Activated T-helper 1 cell treated with anti-CD3 and anti-CD28 coated beads, Interleukin-12 subunit alpha, Interleukin-12 subunit beta, Interleukin-2, Interleukin-4 antibody, amounts not matched to agents 30 ng/mL and 10 ng/mL and 1 ng/mL, durations not matched to agents 14 hours and 24 hours and 36 hours (primary cell): ENCODE results near the gene FGFBP3. TPM values are rescaled to one million over a fixed set of nuclear protein-coding genes. Genes with fewer than 3 reads are reported as not detected.
A peak's percentile ranks its signal among the peaks of the same experiment; 100 is the strongest.

Source experiments
- DNase-seq: peaks from one replicate; pipeline ENCODE4 v3.0.0; 2021; ENCODE audit warnings: low spot score
- H3K27ac Mint-ChIP-seq: one replicate; pipeline ENCODE4 v1.8.0; 2021; ENCODE audit warnings: mild to moderate bottlenecking, mixed read lengths
- H3K27me3 Mint-ChIP-seq: one replicate; pipeline ENCODE4 v1.8.0; 2022; ENCODE audit warnings: mild to moderate bottlenecking, moderate library complexity, mixed read lengths; ENCODE audit not compliant: insufficient read depth
- H3K36me3 Mint-ChIP-seq: one replicate; pipeline ENCODE4 v1.8.0; 2021; ENCODE audit warnings: low read depth, mixed read lengths
- H3K4me1 Mint-ChIP-seq: one replicate; pipeline ENCODE4 v1.8.0; 2021; ENCODE audit warnings: low read depth, mixed read lengths
- H3K4me3 Mint-ChIP-seq: one replicate; pipeline ENCODE4 v1.8.0; 2021; ENCODE audit warnings: mild to moderate bottlenecking, moderate library complexity, mixed read lengths
- H3K9me3 Mint-ChIP-seq: one replicate; pipeline ENCODE4 v1.8.0; 2021; ENCODE audit warnings: mixed read lengths
- intact Hi-C: fragments of 100-400 bp; cut with micrococcal nuclease; formaldehyde crosslinking; loops from one replicate; pipeline ENCODE4 v1.15.1; 2024
- total RNA-seq: library from RNA; stranded (reverse); gene quantifications from 2 replicates; pipeline ENCODE4 v1.2.3, GENCODE V29; 2022

Gene FGFBP3
- total RNA-seq, 1 donor from 2014 or later = 2.5 TPM

- Mint-ChIP-seq H3K9me3 (no peaks in the 10 kb centered on the region), H3K4me3 (no peak overlapping the region), H3K36me3 (peaks cover 2% of the 10 kb centered on the region), H3K27ac (no peak overlapping the region), H3K4me1 (peaks cover 1% of the 10 kb centered on the region), H3K27me3 (peaks cover 15% of the 10 kb centered on the region)
- no peak for DNase-seq
- intact Hi-C loops = no loop called here
These were observed 16.2 kb downstream of the FGFBP3 start for GRCh38 chr10:91893051-91893450.

DNA sequence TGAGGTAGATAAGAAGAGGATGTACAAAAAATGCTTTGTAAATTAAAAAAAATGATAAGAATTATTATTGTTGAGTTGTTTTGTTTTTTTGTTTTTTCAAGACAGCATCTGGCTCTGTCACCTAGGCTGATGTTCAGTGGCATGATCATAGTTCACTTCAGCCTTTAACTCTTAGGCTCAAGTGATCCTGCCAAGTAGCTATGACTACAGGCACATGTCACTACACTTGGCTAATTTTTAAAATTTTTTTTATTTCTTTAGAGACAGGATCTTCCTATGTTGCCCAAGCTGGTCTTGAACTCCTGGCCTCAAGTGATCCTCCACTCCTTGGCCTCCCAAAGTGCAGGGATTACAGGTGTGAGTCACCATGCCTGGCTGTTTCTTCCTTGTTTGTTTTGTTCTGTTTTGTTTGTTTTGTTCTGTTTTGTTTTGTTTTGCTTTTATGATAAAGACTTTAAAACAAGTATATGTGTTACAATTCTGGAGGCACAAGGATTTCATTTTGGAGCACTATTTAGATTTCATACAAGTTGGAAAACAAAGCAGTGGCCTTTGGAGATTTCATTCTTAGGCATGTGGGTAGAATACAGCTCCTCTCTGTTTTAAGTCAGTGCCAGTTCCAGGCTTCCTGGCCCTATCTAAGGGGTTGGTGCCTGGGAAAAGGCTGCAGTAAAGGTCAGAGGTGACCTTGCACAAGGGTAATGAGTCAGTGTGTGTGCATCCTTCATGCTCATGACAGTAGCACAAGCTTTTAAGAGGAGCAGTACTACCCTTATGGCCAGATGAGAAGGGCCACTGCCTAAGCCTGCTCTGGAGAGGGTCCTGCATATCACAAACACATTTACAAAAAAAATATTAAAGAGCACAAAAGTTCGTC lies 17.9 kb downstream of the FGFBP3 start:
- H3K36me3 Mint-ChIP-seq = peaks cover 3% of the 10 kb centered on the region
- intact Hi-C loops = no loop called here
- no peak overlapping the region for H3K4me3 Mint-ChIP-seq
- peaks cover 24% of the 10 kb centered on the region for H3K27me3 Mint-ChIP-seq
- no peak overlapping the region for H3K27ac Mint-ChIP-seq
- no peak for DNase-seq
- H3K4me1 Mint-ChIP-seq = peaks cover 9% of the 10 kb centered on the region
- no peaks in the 10 kb centered on the region for H3K9me3 Mint-ChIP-seq

- Mint-ChIP-seq H3K4me3 (peak overlapping the region; percentile 86), H3K9me3 (no peaks in the 10 kb centered on the region), H3K27ac (peak overlapping the region; percentile 22), H3K4me1 (peaks cover 9% of the 10 kb centered on the region), H3K27me3 (peaks cover 46% of the 10 kb centered on the region), H3K36me3 (peaks cover 3% of the 10 kb centered on the region)
- intact Hi-C loops = loop anchor here (2.0 kb wide), 1 partner anchor 21 kb away; the partner anchor contains the start of gene FGFBP3
- DNase-seq = no peak
These were observed 21.8 kb downstream of the FGFBP3 start for GRCh38 chr10:91887272-91888076.

- H3K36me3 Mint-ChIP-seq = peaks cover 3% of the 10 kb centered on the region
- no peak for DNase-seq
- peaks cover 46% of the 10 kb centered on the region for H3K27me3 Mint-ChIP-seq
- H3K9me3 Mint-ChIP-seq = no peaks in the 10 kb centered on the region
- H3K4me3 Mint-ChIP-seq = peak overlapping the region; percentile 51
- peaks cover 9% of the 10 kb centered on the region for H3K4me1 Mint-ChIP-seq
- intact Hi-C loops = loop anchor here (2.0 kb wide), 1 partner anchor 22 kb away; the partner anchor contains the start of gene FGFBP3
- H3K27ac Mint-ChIP-seq = no peak overlapping the region
These were observed 22.4 kb downstream of the FGFBP3 start for GRCh38 chr10:91886954-91887271.

GRCh38 chr10:91885362-91886079 lies 23.8 kb downstream of the FGFBP3 start:
- no peak for DNase-seq
- Mint-ChIP-seq H3K4me1 (peaks cover 9% of the 10 kb centered on the region), H3K27ac (no peak overlapping the region), H3K9me3 (no peaks in the 10 kb centered on the region), H3K27me3 (peaks cover 43% of the 10 kb centered on the region), H3K4me3 (no peak overlapping the region), H3K36me3 (peaks cover 3% of the 10 kb centered on the region)
- intact Hi-C loops = loop anchor here (2.0 kb wide), 1 partner anchor 23 kb away; the partner anchor contains the start of gene FGFBP3

- peaks cover 9% of the 10 kb centered on the region for H3K4me1 Mint-ChIP-seq
- H3K9me3 Mint-ChIP-seq = no peaks in the 10 kb centered on the region
- H3K4me3 Mint-ChIP-seq = no peak overlapping the region
- H3K27ac Mint-ChIP-seq = no peak overlapping the region
- H3K36me3 Mint-ChIP-seq = peaks cover 3% of the 10 kb centered on the region
- no peak for DNase-seq
- intact Hi-C loops = no loop called here
- peaks cover 36% of the 10 kb centered on the region for H3K27me3 Mint-ChIP-seq
These were observed 24.8 kb downstream of the FGFBP3 start for GRCh38 chr10:91884536-91884935.

GRCh38 chr10:91883549-91884444 lies 25.5 kb downstream of the FGFBP3 start:
- peaks cover 37% of the 10 kb centered on the region for H3K27me3 Mint-ChIP-seq
- H3K9me3 Mint-ChIP-seq = no peaks in the 10 kb centered on the region

DNA sequence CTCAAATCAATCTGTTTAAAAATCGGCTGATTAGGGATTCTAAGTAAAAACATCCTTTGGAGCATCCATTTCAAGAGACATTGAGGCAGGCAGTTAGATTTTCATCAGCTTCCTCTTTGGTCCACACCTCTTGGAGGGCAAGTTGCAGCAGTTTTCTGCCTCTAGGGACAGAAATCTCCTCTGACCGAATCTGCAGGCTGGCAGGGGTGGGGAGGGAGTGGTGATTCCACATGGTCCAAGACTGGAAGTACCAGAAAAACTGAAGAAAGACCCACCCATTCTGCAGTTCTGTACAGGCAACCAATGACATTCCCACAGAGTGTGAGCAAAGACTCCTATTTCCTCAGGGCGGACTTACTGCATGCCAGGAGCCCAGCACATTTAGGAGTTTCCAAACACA lies 29.0 kb downstream of the FGFBP3 start:
- H3K27ac Mint-ChIP-seq = no peak overlapping the region

More at GRCh38 chr10:91883549-91884444, 25.5 kb downstream of the FGFBP3 start:
- peaks cover 9% of the 10 kb centered on the region for H3K4me1 Mint-ChIP-seq
- intact Hi-C loops = no loop called here
- peaks cover 2% of the 10 kb centered on the region for H3K36me3 Mint-ChIP-seq
- no peak for DNase-seq
- no peak overlapping the region for H3K4me3 Mint-ChIP-seq
- no peak overlapping the region for H3K27ac Mint-ChIP-seq

GRCh38 chr10:91879515-91880170 lies 29.6 kb downstream of the FGFBP3 start:
- intact Hi-C loops = no loop called here
- Mint-ChIP-seq H3K36me3 (no peaks in the 10 kb centered on the region), H3K4me3 (no peak overlapping the region), H3K27me3 (peaks cover 20% of the 10 kb centered on the region), H3K27ac (no peak overlapping the region), H3K9me3 (no peaks in the 10 kb centered on the region), H3K4me1 (no peaks in the 10 kb centered on the region)
- DNase-seq = no peak

More for the DNA sequence above, 29.0 kb downstream of the FGFBP3 start:
- intact Hi-C loops = no loop called here
- Mint-ChIP-seq H3K4me1 (no peaks in the 10 kb centered on the region), H3K4me3 (no peak overlapping the region), H3K27me3 (peaks cover 20% of the 10 kb centered on the region), H3K9me3 (no peaks in the 10 kb centered on the region), H3K36me3 (no peaks in the 10 kb centered on the region)
- DNase-seq = no peak

DNA sequence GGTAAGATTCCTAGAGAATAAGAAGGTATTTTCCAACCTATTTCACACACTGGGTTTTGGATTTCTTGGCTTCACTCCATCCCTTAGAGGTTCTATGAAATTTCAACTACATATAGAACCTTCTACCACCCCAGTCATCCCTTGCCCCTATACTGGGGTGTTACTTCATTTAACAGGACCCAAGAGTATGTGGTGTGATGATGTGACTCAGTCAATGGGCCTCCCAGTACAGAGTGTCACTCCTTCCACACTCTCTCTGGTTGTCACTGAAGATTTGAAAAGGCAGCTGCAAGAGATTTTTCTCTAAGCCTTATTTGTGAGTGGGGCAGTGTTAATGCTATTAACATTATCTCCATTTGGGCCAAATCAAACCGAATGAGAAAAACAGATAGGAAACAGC lies 33.5 kb downstream of the FGFBP3 start:
- Mint-ChIP-seq H3K36me3 (no peaks in the 10 kb centered on the region), H3K27me3 (peaks cover 5% of the 10 kb centered on the region), H3K9me3 (no peaks in the 10 kb centered on the region), H3K4me3 (no peak overlapping the region), H3K4me1 (no peaks in the 10 kb centered on the region), H3K27ac (no peak overlapping the region)
- intact Hi-C loops = no loop called here
- no peak for DNase-seq

GRCh38 chr10:91875156-91875555 lies 34.1 kb downstream of the FGFBP3 start:
- intact Hi-C loops = no loop called here
- Mint-ChIP-seq H3K36me3 (no peaks in the 10 kb centered on the region), H3K27ac (no peak overlapping the region), H3K4me3 (no peak overlapping the region), H3K9me3 (no peaks in the 10 kb centered on the region), H3K27me3 (peaks cover 5% of the 10 kb centered on the region), H3K4me1 (no peaks in the 10 kb centered on the region)
- no peak for DNase-seq
